ENCODE measurements around the gene CD22.
"Not testable (repeated sequence)": the region's sequence is repeated elsewhere in the genome, so short reads cannot be mapped to it uniquely, and the experiment has no call there.

The CD22 gene

DNA sequence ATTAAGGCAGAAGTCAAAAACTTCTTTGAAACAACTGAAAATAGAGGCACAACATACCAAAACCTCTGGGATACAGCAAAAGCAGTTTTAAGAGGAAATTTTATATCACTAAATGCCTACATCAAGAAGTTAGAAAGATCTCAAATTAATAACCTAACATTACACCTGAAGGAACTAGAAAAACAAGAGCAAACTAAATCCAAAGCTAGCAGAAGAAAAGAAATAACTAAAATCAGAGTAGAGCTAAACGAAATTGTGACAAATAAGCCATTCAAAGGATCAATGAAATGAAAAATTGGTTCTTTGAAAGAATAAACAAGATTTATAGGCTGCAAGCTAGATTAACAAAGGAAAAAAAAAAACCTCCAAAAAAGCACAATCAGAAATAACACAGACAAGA lies 39.4 kb downstream of the CD22 start:
- TF ChIP-seq, protein P1, sequence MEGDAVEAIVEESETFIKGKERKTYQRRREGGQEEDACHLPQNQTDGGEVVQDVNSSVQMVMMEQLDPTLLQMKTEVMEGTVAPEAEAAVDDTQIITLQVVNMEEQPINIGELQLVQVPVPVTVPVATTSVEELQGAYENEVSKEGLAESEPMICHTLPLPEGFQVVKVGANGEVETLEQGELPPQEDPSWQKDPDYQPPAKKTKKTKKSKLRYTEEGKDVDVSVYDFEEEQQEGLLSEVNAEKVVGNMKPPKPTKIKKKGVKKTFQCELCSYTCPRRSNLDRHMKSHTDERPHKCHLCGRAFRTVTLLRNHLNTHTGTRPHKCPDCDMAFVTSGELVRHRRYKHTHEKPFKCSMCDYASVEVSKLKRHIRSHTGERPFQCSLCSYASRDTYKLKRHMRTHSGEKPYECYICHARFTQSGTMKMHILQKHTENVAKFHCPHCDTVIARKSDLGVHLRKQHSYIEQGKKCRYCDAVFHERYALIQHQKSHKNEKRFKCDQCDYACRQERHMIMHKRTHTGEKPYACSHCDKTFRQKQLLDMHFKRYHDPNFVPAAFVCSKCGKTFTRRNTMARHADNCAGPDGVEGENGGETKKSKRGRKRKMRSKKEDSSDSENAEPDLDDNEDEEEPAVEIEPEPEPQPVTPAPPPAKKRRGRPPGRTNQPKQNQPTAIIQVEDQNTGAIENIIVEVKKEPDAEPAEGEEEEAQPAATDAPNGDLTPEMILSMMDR (IDR thresholded peaks at IDR 0.05; ENCODE audit: low read depth, low read length) = no peak
- TF ChIP-seq, protein P2, sequence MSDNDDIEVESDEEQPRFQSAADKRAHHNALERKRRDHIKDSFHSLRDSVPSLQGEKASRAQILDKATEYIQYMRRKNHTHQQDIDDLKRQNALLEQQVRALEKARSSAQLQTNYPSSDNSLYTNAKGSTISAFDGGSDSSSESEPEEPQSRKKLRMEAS (IDR thresholded peaks at IDR 0.05; ENCODE audit: low read depth, low read length) = no peak
- TF ChIP-seq POLR2A (IDR thresholded peaks at IDR 0.05; ENCODE audit: extremely low read depth, insufficient read length) (no peak), MYC (IDR thresholded peaks at IDR 0.05; ENCODE audit: low read depth, low read length) (no peak)
- H3K4me3 ChIP-seq (ENCODE audit: low read depth, low read length) = no peak overlapping the region
- DNase-seq (ENCODE audit: low read depth) = no peak

DNA sequence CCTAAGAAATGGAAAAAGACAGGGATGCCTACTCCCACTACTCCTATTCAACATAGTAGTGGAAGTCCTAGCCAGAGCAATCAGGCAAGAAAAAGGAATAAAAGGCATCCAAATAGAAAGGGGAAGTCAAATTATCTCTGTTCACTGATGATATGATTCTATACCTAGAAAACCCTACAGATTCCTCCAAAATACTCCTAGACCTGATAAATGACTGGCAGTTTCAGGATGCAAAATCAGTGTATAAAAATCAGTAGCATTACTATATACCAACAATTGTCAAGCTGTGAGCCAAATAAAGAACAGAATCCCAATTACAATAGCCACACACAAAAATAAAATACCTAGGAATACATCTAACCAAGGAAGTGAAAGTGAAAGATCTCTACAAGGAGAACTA lies 40.5 kb downstream of the CD22 start:
- H3K4me3 ChIP-seq (ENCODE audit: low read depth, low read length) = no peak overlapping the region
- DNase-seq (ENCODE audit: low read depth) = no peak
- no peak for TF ChIP-seq MYC (IDR thresholded peaks at IDR 0.05; ENCODE audit: low read depth, low read length)
- TF ChIP-seq, protein P2 (IDR thresholded peaks at IDR 0.05; ENCODE audit: low read depth, low read length) = no peak
- no peak for TF ChIP-seq POLR2A (IDR thresholded peaks at IDR 0.05; ENCODE audit: extremely low read depth, insufficient read length)
- TF ChIP-seq, protein P1 (IDR thresholded peaks at IDR 0.05; ENCODE audit: low read depth, low read length) = no peak

DNA sequence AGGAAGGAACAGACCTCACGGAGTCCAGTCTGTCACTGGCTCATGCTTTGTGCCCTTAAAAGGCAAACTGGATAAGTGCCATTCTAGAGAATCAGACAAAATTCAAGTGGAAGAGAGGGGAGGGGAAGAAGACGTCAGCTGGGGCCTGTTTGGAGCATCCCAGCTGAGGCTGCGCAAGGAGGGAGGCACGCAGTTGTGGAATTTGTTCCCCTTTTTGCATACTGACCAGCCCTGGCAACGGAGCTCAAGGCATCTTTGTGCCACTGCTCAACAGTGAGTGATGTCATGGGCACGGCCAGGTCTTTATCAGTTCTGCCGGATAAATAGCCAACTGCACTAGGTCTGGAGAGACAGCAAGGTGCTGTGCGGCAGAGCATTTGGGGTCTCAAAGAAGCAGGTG lies 41.7 kb downstream of the CD22 start, which contains the start of gene GPR42:
Gene GPR42 (plus strand): TSS at position 347 of the 400 bp plus-strand sequence. CDS start 292 bp downstream, outside the sequence.
- DNase-seq (ENCODE audit: low read depth) = no peak
- no peak within 1 kb of the TSS for H3K4me3 ChIP-seq (ENCODE audit: low read depth, low read length)
- TF ChIP-seq, protein P1 (IDR thresholded peaks at IDR 0.05; ENCODE audit: low read depth, low read length) = no peak
- no peak for TF ChIP-seq MYC (IDR thresholded peaks at IDR 0.05; ENCODE audit: low read depth, low read length)
- TF ChIP-seq POLR2A (IDR thresholded peaks at IDR 0.05; ENCODE audit: extremely low read depth, insufficient read length) = no peak
- TF ChIP-seq, protein P2 (IDR thresholded peaks at IDR 0.05; ENCODE audit: low read depth, low read length) = no peak

DNA sequence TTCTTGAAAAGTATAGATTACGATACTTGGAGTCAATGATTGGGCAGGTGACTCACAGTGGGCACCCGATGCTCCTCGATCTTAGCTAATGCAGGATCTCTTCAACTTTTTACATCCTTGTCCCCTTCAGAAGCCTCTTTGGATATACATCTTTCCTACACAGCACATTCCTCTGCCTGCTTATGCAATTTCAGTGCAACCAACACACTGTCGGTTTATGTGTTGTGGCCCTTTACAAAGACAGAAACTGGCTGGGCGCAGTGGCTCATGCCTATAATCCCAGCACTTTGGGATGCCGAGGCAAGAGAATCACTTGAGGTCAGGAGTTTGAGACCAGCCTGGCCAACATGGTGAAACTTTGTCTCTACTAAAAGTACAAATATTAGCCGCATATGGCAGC lies 44.5 kb downstream of the CD22 start:
- TF ChIP-seq POLR2A (IDR thresholded peaks at IDR 0.05; ENCODE audit: extremely low read depth, insufficient read length) (no peak), MYC (IDR thresholded peaks at IDR 0.05; ENCODE audit: low read depth, low read length) (no peak)
- TF ChIP-seq, protein P1 (IDR thresholded peaks at IDR 0.05; ENCODE audit: low read depth, low read length) = no peak
- TF ChIP-seq, protein P2 (IDR thresholded peaks at IDR 0.05; ENCODE audit: low read depth, low read length) = no peak
- no peak for DNase-seq (ENCODE audit: low read depth)
- H3K4me3 ChIP-seq (ENCODE audit: low read depth, low read length) = no peak overlapping the region

DNA sequence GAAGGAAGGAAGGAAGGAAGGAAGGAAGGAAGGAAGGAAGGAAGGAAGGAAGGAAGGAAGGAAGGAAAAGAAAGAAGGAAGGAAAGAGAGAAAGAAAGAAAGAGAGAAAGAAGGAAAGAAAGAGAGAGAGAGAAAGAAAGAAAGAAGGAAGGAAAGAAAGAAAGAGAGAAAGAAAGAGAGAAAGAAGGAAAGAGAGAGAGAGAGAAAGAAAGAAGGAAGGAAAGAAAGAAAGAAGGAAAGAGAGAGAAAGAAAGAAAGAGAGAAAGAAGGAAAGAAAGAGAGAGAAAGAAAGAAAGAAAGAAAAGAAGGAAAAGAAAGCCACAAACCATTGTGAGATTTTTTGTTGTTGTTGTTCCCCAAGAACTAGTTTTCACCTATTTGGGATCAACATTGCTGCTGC lies 45.0 kb downstream of the CD22 start:
- not testable (repeated sequence) for DNase-seq (ENCODE audit: low read depth)

DNA sequence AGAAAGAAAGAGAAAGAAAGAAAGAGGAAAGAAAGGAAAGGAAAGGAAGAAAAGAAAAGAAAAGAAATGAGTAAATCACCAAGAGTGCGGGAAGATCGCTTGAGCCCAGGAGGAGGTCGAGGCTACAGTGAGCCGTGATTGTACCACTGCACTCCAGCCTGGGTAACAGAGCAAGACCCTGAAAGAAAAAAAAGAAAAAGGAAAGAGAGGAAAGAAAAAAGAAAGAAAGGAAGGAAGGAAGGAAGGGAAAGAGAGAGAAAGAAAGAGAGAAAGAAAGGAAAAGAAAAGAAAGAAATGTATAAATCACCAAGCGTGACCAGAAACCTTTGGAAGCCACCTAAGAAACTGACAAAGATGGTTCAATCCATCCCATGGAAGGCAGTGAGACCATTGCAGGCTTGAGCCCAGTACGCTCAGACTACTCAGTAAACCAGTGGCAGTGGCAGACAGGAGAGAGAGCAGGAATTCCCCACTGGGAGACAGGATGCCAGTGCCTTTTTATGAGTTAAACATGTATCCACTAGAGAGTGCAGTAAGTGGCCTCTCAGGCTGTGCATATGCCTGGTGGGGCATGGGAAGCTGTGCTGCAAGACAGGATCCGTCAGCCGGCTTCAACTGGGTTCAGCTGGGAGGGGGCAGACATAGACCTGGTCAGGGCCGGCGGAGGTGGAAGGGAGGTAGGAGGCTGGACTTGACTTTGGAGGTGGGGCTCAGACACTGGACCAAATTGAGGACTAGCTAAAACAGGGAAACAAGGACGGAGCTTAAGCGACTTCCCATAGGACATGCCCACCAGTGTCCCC lies 46.7 kb downstream of the CD22 start:
- TF ChIP-seq POLR2A (IDR thresholded peaks at IDR 0.05; ENCODE audit: extremely low read depth, insufficient read length) = no peak
- no peak for DNase-seq (ENCODE audit: low read depth)
- H3K4me3 ChIP-seq (ENCODE audit: low read depth, low read length) = no peak overlapping the region

More for the DNA sequence above, 45.0 kb downstream of the CD22 start:
- H3K4me3 ChIP-seq (ENCODE audit: low read depth, low read length) = not testable (repeated sequence)

DNA sequence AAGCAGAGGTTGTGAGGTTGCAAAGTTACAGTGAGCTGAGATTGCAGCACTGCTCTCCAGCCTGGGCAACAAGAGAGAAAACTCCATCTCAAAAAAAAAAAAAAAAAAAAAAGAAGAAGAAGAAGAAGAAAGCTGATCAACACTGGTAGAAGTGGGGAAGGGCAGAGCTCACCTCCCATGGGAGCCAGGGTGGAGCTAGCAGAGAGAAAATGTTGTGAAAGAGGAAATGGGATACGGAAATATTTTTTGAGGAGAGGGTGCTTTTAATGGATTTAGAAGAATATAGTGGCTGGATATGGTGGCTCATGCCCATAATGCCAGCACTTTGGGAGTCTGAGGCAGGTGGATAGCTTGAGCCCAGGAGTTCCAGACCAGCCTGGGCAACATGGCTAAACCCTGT lies 48.7 kb downstream of the CD22 start:
- DNase-seq (ENCODE audit: low read depth) = no peak
- no peak for TF ChIP-seq MYC (IDR thresholded peaks at IDR 0.05; ENCODE audit: low read depth, low read length)
- no peak for TF ChIP-seq POLR2A (IDR thresholded peaks at IDR 0.05; ENCODE audit: extremely low read depth, insufficient read length)
- TF ChIP-seq, protein P1 (IDR thresholded peaks at IDR 0.05; ENCODE audit: low read depth, low read length) = no peak
- TF ChIP-seq, protein P2 (IDR thresholded peaks at IDR 0.05; ENCODE audit: low read depth, low read length) = no peak

More for the DNA sequence above, 48.7 kb downstream of the CD22 start:
- H3K4me3 ChIP-seq (ENCODE audit: low read depth, low read length) = no peak overlapping the region
